HG02763 (cell line): ENCODE results near the gene FPR3.
"Not testable (repeated sequence)": the region's sequence is repeated elsewhere in the genome, so short reads cannot be mapped to it uniquely, and the experiment has no call there.

Experiments
- ATAC-seq: cut with Tn5 transposase; IDR thresholded peaks from one replicate; pipeline ENCODE4 v1.9.1; 2021; ENCODE audit warnings: mild to moderate bottlenecking, moderate library complexity; ENCODE audit not compliant: unreplicated experiment

Gene FPR3

GRCh38 chr19:51806571-51806970, 11.6 kb downstream of the FPR3 start:
- not testable (repeated sequence) for ATAC-seq

- ATAC-seq = no peak
These were observed 12.2 kb downstream of the FPR3 start for GRCh38 chr19:51807111-51807701.

GRCh38 chr19:51807925-51808324, 13.0 kb downstream of the FPR3 start:
- no peak for ATAC-seq

GRCh38 chr19:51808333-51808986, 13.5 kb downstream of the FPR3 start:
- no peak for ATAC-seq

- no peak for ATAC-seq
These were observed 14.8 kb downstream of the FPR3 start for GRCh38 chr19:51809787-51810186.

- ATAC-seq = no peak
These were observed 15.3 kb downstream of the FPR3 start for GRCh38 chr19:51810223-51810622.

- no peak for ATAC-seq
These were observed 16.4 kb downstream of the FPR3 start for GRCh38 chr19:51811344-51811743.

GRCh38 chr19:51815043-51815442, 20.1 kb downstream of the FPR3 start:
- no peak for ATAC-seq

GRCh38 chr19:51816711-51817110, 21.8 kb downstream of the FPR3 start:
- no peak for ATAC-seq

- ATAC-seq = no peak
These were observed 25.1 kb downstream of the FPR3 start for GRCh38 chr19:51820011-51820410.

GRCh38 chr19:51820831-51821446, 26.0 kb downstream of the FPR3 start:
- ATAC-seq = no peak

GRCh38 chr19:51821456-51821855, 26.5 kb downstream of the FPR3 start:
- no peak for ATAC-seq

GRCh38 chr19:51821921-51822320, 27.0 kb downstream of the FPR3 start:
- no peak for ATAC-seq

- ATAC-seq = no peak
These were observed 27.4 kb downstream of the FPR3 start for GRCh38 chr19:51822325-51822724.

GRCh38 chr19:51822946-51823345, 28.0 kb downstream of the FPR3 start:
- ATAC-seq = no peak

- no peak for ATAC-seq
These were observed 29.5 kb downstream of the FPR3 start for GRCh38 chr19:51824281-51825005.

- no peak for ATAC-seq
These were observed 35.3 kb downstream of the FPR3 start for GRCh38 chr19:51830274-51830673.

GRCh38 chr19:51837145-51837544, 42.2 kb downstream of the FPR3 start:
- ATAC-seq = no peak

- no peak for ATAC-seq
These were observed 67.1 kb downstream of the FPR3 start for GRCh38 chr19:51861870-51862622.

GRCh38 chr19:51873097-51873496, 78.1 kb downstream of the FPR3 start:
- ATAC-seq = no peak
